ENCODE results near the gene GPC5. TPM values are rescaled to one million over a fixed set of nuclear protein-coding genes. Genes with fewer than 3 reads are reported as not detected.

GPC5 gene
- total RNA-seq, 1 donor from 2014 or later: 0.07 TPM

DNA sequence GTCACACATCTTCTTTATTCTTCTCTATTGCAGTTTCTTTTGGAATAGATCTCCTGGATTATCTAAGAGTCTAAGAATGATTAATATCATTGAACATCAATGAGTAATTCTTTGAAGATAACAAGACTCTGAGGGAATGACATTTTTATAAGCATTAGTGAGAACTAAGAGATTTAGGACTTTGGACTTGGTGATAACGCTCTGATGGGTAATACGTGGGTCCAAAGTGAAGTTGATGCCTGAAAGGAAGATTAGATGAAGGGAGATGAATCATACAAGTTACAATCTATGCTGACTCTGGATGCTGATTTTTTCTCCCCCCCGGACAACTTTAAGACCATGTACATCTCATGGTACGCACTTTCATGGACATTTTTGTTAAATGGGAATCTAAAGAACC is 364.5 kb downstream of the GPC5 start:
- H3K36me3 ChIP-seq: no peaks in the 10 kb centered on the region
- H3K27me3 Mint-ChIP-seq (ENCODE audit: insufficient read depth, low read depth): no peaks in the 10 kb centered on the region
- H4K20me1 ChIP-seq (ENCODE audit: low read depth): no peaks in the 10 kb centered on the region
- H3K4me3 ChIP-seq: no peak overlapping the region
- H3K4me3 Mint-ChIP-seq: no peak overlapping the region
- no peaks in the 10 kb centered on the region for H3K9me3 ChIP-seq (ENCODE audit: low read depth)
- peaks cover 13% of the 10 kb centered on the region for H3K4me1 ChIP-seq
- H3K27ac ChIP-seq: no peak overlapping the region
- H3K4me2 ChIP-seq: no peak overlapping the region
- H3K9ac ChIP-seq: no peak overlapping the region
- no peak overlapping the region for H3K27ac Mint-ChIP-seq
- DNase-seq (ENCODE audit: low spot score): no peak
- TF ChIP-seq EZH2 (IDR thresholded peaks at IDR 0.05) (no peak), EZH2phosphoT487 (IDR thresholded peaks at IDR 0.05) (no peak)
- TF ChIP-seq, protein P1, sequence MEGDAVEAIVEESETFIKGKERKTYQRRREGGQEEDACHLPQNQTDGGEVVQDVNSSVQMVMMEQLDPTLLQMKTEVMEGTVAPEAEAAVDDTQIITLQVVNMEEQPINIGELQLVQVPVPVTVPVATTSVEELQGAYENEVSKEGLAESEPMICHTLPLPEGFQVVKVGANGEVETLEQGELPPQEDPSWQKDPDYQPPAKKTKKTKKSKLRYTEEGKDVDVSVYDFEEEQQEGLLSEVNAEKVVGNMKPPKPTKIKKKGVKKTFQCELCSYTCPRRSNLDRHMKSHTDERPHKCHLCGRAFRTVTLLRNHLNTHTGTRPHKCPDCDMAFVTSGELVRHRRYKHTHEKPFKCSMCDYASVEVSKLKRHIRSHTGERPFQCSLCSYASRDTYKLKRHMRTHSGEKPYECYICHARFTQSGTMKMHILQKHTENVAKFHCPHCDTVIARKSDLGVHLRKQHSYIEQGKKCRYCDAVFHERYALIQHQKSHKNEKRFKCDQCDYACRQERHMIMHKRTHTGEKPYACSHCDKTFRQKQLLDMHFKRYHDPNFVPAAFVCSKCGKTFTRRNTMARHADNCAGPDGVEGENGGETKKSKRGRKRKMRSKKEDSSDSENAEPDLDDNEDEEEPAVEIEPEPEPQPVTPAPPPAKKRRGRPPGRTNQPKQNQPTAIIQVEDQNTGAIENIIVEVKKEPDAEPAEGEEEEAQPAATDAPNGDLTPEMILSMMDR (IDR thresholded peaks at IDR 0.05): no peak
- H3K79me2 ChIP-seq (ENCODE audit: low read depth): no peaks in the 10 kb centered on the region
- no peaks in the 10 kb centered on the region for H3K27me3 ChIP-seq
- H3K9me3 Mint-ChIP-seq: no peaks in the 10 kb centered on the region
- H2AFZ ChIP-seq (replicated peaks): no peak overlapping the region
- H3F3A ChIP-seq (ENCODE audit: low read depth): no peaks in the 10 kb centered on the region
- no peaks in the 10 kb centered on the region for H3K36me3 Mint-ChIP-seq
- no peaks in the 10 kb centered on the region for H3K4me1 Mint-ChIP-seq

DNA sequence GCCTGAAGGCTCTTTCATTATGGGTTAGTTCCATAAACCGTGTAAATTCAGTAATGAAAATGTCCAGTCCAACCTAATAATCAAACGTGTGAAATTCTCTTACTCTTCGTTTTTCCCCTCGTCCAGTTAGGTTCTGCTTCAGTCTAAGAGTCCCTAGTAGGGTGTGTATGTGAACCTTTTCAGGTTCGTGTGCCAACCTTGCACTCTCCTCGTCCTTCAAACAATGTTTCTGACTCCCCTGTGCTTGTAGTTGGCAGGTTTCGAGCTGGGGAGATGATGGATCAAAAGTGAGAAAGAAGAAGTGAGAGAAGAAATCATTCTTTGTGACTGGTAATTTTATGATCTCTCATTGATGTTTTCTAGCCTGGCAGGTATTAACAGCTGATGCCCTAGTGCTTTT is 366.1 kb downstream of the GPC5 start:
- no peaks in the 10 kb centered on the region for H3K27me3 ChIP-seq
- H2AFZ ChIP-seq (replicated peaks): no peak overlapping the region
- no peak overlapping the region for H3K4me3 Mint-ChIP-seq

GRCh38 chr13:91767651-91768050 is 369.2 kb downstream of the GPC5 start:
- Mint-ChIP-seq H3K9me3 (no peaks in the 10 kb centered on the region), H3K27me3 (ENCODE audit: insufficient read depth, low read depth) (no peaks in the 10 kb centered on the region), H3K27ac (no peak overlapping the region), H3K4me3 (no peak overlapping the region), H3K4me1 (no peaks in the 10 kb centered on the region), H3K36me3 (no peaks in the 10 kb centered on the region)
- Histone ChIP-seq H3K4me3 (no peak overlapping the region), H3K36me3 (no peaks in the 10 kb centered on the region), H3F3A (ENCODE audit: low read depth) (no peaks in the 10 kb centered on the region), H3K9ac (no peak overlapping the region), H2AFZ (replicated peaks) (no peak overlapping the region), H3K9me3 (ENCODE audit: low read depth) (no peaks in the 10 kb centered on the region), H3K4me2 (no peak overlapping the region), H3K79me2 (ENCODE audit: low read depth) (no peaks in the 10 kb centered on the region), H4K20me1 (ENCODE audit: low read depth) (no peaks in the 10 kb centered on the region), H3K4me1 (no peaks in the 10 kb centered on the region), H3K27ac (no peak overlapping the region), H3K27me3 (no peaks in the 10 kb centered on the region)
- DNase-seq (ENCODE audit: low spot score): no peak
- TF ChIP-seq, protein P1 (IDR thresholded peaks at IDR 0.05): no peak
- TF ChIP-seq EZH2phosphoT487 (IDR thresholded peaks at IDR 0.05): no peak
- no peak for TF ChIP-seq EZH2 (IDR thresholded peaks at IDR 0.05)

More for the DNA sequence above, 366.1 kb downstream of the GPC5 start:
- Histone ChIP-seq H4K20me1 (ENCODE audit: low read depth) (no peaks in the 10 kb centered on the region), H3K27ac (no peak overlapping the region), H3K36me3 (no peaks in the 10 kb centered on the region), H3F3A (ENCODE audit: low read depth) (no peaks in the 10 kb centered on the region), H3K9me3 (ENCODE audit: low read depth) (no peaks in the 10 kb centered on the region), H3K4me3 (no peak overlapping the region), H3K79me2 (ENCODE audit: low read depth) (no peaks in the 10 kb centered on the region), H3K4me1 (peaks cover 13% of the 10 kb centered on the region), H3K4me2 (no peak overlapping the region), H3K9ac (no peak overlapping the region)
- Mint-ChIP-seq H3K9me3 (no peaks in the 10 kb centered on the region), H3K27me3 (ENCODE audit: insufficient read depth, low read depth) (no peaks in the 10 kb centered on the region), H3K36me3 (no peaks in the 10 kb centered on the region), H3K4me1 (no peaks in the 10 kb centered on the region), H3K27ac (no peak overlapping the region)
- TF ChIP-seq EZH2 (IDR thresholded peaks at IDR 0.05): no peak
- no peak for TF ChIP-seq EZH2phosphoT487 (IDR thresholded peaks at IDR 0.05)
- TF ChIP-seq, protein P1 (IDR thresholded peaks at IDR 0.05): no peak
- no peak for DNase-seq (ENCODE audit: low spot score)
